GM23248 (cell line): Measurements from ENCODE around the gene ZC3HAV1.

Experiments used
- EZH2 ChIP-seq: fragments of 200-600 bp; sonication (generic); IDR thresholded peaks from 2 replicates; pipeline ENCODE4 v1.6.1; 2018; ENCODE audit warnings: antibody characterized with exemption, mild to moderate bottlenecking; ENCODE audit not compliant: insufficient read depth, poor library complexity, severe bottlenecking
- EZH2phosphoT487 ChIP-seq: fragments of 200-600 bp; sonication (generic); IDR thresholded peaks from 2 replicates; pipeline ENCODE4 v1.6.1; 2018; ENCODE audit warnings: antibody characterized with exemption, moderate library complexity, mild to moderate bottlenecking, low read depth; ENCODE audit not compliant: insufficient read depth

DNA sequence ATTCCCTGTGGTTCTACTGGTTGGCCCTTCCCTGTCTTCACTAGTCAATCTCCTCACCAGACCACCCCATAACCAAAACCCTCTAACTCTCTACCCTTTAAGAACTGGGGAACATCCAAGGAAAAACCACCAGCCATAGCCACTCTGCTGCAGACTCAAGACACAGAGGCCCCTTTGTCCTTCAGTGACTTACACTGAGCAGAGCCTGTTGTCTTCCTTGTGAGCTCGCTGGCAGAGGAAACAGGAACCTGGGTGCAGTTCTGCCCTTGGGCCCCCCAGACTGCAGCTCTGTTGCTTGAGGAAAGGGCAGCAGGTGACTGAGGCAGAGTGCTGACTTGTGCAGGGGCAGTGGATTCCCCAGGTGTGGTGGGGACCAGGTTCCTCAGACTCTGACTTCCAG, 30.6 kb downstream of the ZC3HAV1 start:
- no peak for TF ChIP-seq EZH2phosphoT487
- no peak for TF ChIP-seq EZH2
